Panc1 (cell line): ENCODE measurements around the gene GKAP1. TPM values are rescaled to one million over a fixed set of nuclear protein-coding genes. Genes with fewer than 3 reads are reported as not detected.

Source experiments
- ATAC-seq: fragments of 200-7000 bp; cut with Tn5 transposase; 2 replicates; pipeline ENCODE4 v1.9.1; 2020; ENCODE audit warnings: mild to moderate bottlenecking, moderate library complexity
- BruUV-seq: library from RNA; stranded (reverse); fragments of 400-500 nt; replicated peaks from 2 replicates; lab custom pipeline; 2021; lab: Mats Ljungman, UMichigan
- CTCF ChIA-PET: fragments of 300-600 bp; sonication (Branson Sonifier 250); formaldehyde crosslinking; loops from one replicate; lab custom pipeline; 2022; ENCODE audit warnings: antibody characterized with exemption; lab: Charles Lee
- POLR2A ChIA-PET: fragments of 300-600 bp; sonication (Branson Sonifier 250); formaldehyde crosslinking; loops from one replicate; lab custom pipeline; 2022; ENCODE audit warnings: antibody characterized with exemption; lab: Charles Lee
- DNase-seq: peaks from one replicate; pipeline ENCODE4 v3.0.0-alpha.2; 2010; ENCODE audit warnings: low read depth, low spot score
- H3K27ac ChIP-seq: 2 replicates; pipeline ENCODE4 v1.5.1; 2011; ENCODE audit warnings: mild to moderate bottlenecking, low read length, inconsistent platforms
- H3K27me3 ChIP-seq: fragments of 200-500 bp; sonication (Bioruptor generic); 2 replicates; pipeline ENCODE4 v1.6.0; 2014; ENCODE audit warnings: low read length, inconsistent platforms; ENCODE audit not compliant: control insufficient read depth, insufficient read depth
- H3K36me3 ChIP-seq: fragments of 200-500 bp; sonication (Bioruptor generic); 2 replicates; pipeline ENCODE4 v1.5.1; 2014; ENCODE audit warnings: inconsistent platforms, mild to moderate bottlenecking, low read length, moderate library complexity; ENCODE audit not compliant: control insufficient read depth, insufficient read depth
- H3K4me1 ChIP-seq: 2 replicates; pipeline ENCODE4 v1.5.1; 2011; ENCODE audit warnings: inconsistent platforms, mild to moderate bottlenecking, low read length, moderate library complexity; ENCODE audit not compliant: control insufficient read depth, insufficient read depth
- H3K4me3 ChIP-seq, 2 experiments: 2 replicates each; pipeline ENCODE4 v1.5.1; 2011 to 2012; ENCODE audit warnings: low read depth in 2 of 2, low read length in 2 of 2, mild to moderate bottlenecking in 2 of 2, inconsistent platforms in 1 of 2, moderate library complexity in 1 of 2
- H3K9me3 ChIP-seq: fragments of 200-500 bp; sonication (Bioruptor generic); 2 replicates; pipeline ENCODE4 v1.5.1; 2014; ENCODE audit warnings: low read depth, mild to moderate bottlenecking, inconsistent platforms, low read length, moderate library complexity; ENCODE audit not compliant: control insufficient read depth, insufficient read depth
- CTCF ChIP-seq: fragments of 450-650 bp; IDR thresholded peaks from 2 replicates; pipeline ENCODE4 v1.5.1; 2017; ENCODE audit warnings: mild to moderate bottlenecking
- POLR2AphosphoS5 ChIP-seq: IDR thresholded peaks from 2 replicates; pipeline ENCODE4 v1.6.1; 2012; ENCODE audit warnings: mild to moderate bottlenecking, low read depth, low read length, moderate library complexity
- REST ChIP-seq, 2 experiments: IDR thresholded peaks; 2 replicates each; pipeline ENCODE4 v1.6.1; 2011 to 2012; ENCODE audit warnings: low read depth in 2 of 2, control low read depth in 1 of 2, low read length in 1 of 2, mild to moderate bottlenecking in 1 of 2, moderate library complexity in 1 of 2; ENCODE audit not compliant: insufficient read depth in 1 of 2
- SIN3A ChIP-seq: IDR thresholded peaks from 2 replicates; pipeline ENCODE4 v1.6.1; 2012; ENCODE audit warnings: low read depth, mild to moderate bottlenecking, low read length, moderate library complexity, borderline replicate concordance; ENCODE audit not compliant: insufficient read depth
- TCF7L2 ChIP-seq: IDR thresholded peaks from 2 replicates; pipeline ENCODE4 v1.6.1; 2011; ENCODE audit warnings: mild to moderate bottlenecking, low read depth, low read length, inconsistent platforms
- in situ Hi-C: cut with HindIII; loops from 2 replicates; pipeline ENCODE4 v1.10.0; 2016; ENCODE audit warnings: low sequenced_read_pairs, low pct_unique_long_range_greater_than_20kb
- intact Hi-C: fragments of 100-400 bp; cut with micrococcal nuclease; formaldehyde crosslinking; loops from one replicate; pipeline ENCODE4 v1.10.0; 2022; ENCODE audit not compliant: unreplicated experiment
- total RNA-seq: library from RNA; stranded (reverse); gene quantifications from one replicate; pipeline ENCODE4 v1.2.1, GENCODE V29; 2021; ENCODE audit not compliant: unreplicated experiment

GKAP1 gene
- total RNA-seq, 1 experiment from 2014 or later = 5.2 TPM

- intact Hi-C loops (no loop called here), in situ Hi-C loops (no loop called here)
- BruUV-seq = no TSS peak
- Histone ChIP-seq H3K4me1 (no peaks in the 10 kb centered on the region), H3K27me3 (no peaks in the 10 kb centered on the region), H3K36me3 (no peaks in the 10 kb centered on the region), H3K27ac (no peak overlapping the region), H3K9me3 (no peaks in the 10 kb centered on the region), H3K4me3 (no peak overlapping the region)
- DNase-seq = no peak
- ChIA-PET CTCF (no interaction called here), POLR2A (no interaction called here)
- ATAC-seq = no peak
- no peak for TF ChIP-seq REST (IDR thresholded peaks at IDR 0.05; ENCODE audit: insufficient read depth in 1 of 2, low read depth in 2 of 2, low read length in 1 of 2)
- TF ChIP-seq CTCF = no peak
- TF ChIP-seq POLR2AphosphoS5 = no peak
- TF ChIP-seq TCF7L2 = no peak
- TF ChIP-seq SIN3A = no peak
Measured at GRCh38 chr9:83765376-83765775, 52.2 kb downstream of the GKAP1 start.

- no peaks in the 10 kb centered on the region for H3K27me3 ChIP-seq
- CTCF ChIA-PET = no interaction called here
- in situ Hi-C loops = no loop called here
- BruUV-seq = no TSS peak
- POLR2A ChIA-PET = no interaction called here
- no peaks in the 10 kb centered on the region for H3K9me3 ChIP-seq
- DNase-seq (no peak), ATAC-seq (no peak)
- H3K4me3 ChIP-seq = no peak overlapping the region
- H3K4me1 ChIP-seq = no peaks in the 10 kb centered on the region
- intact Hi-C loops = no loop called here
- no peaks in the 10 kb centered on the region for H3K36me3 ChIP-seq
- no peak overlapping the region for H3K27ac ChIP-seq
- TF ChIP-seq POLR2AphosphoS5 (no peak), CTCF (no peak), REST (IDR thresholded peaks at IDR 0.05; ENCODE audit: insufficient read depth in 1 of 2, low read depth in 2 of 2, low read length in 1 of 2) (no peak)
Measured at GRCh38 chr9:83754383-83754977, 63.1 kb downstream of the GKAP1 start.
